ENCODE measurements around the gene PIK3R2.
A peak's percentile ranks its signal among the peaks of the same experiment; 100 is the strongest.
"Not testable (repeated sequence)": the region's sequence is repeated elsewhere in the genome, so short reads cannot be mapped to it uniquely, and the experiment has no call there.

Gene PIK3R2

GRCh38 chr19:18203863-18204393 is 51.0 kb downstream of the PIK3R2 start, which contains the start of gene RAB3A:
Gene RAB3A (minus strand): TSS chr19:18204042. CDS start chr19:18202740, 1,302 bp downstream.
- peak; percentile 100 for DNase-seq (ENCODE audit: low read depth)

GRCh38 chr19:18204394-18205199 is 51.6 kb downstream of the PIK3R2 start:
- DNase-seq (ENCODE audit: low read depth), result no peak

GRCh38 chr19:18205200-18205892 is 52.4 kb downstream of the PIK3R2 start:
- peak; percentile 34 for DNase-seq (ENCODE audit: low read depth)

GRCh38 chr19:18206018-18206417 is 53.1 kb downstream of the PIK3R2 start:
- DNase-seq (ENCODE audit: low read depth), result no peak

- no peak for DNase-seq (ENCODE audit: low read depth)
Measured at GRCh38 chr19:18208098-18208951, 55.4 kb downstream of the PIK3R2 start.

GRCh38 chr19:18209912-18210311 is 56.9 kb downstream of the PIK3R2 start:
- not testable (repeated sequence) for DNase-seq (ENCODE audit: low read depth)

GRCh38 chr19:18211683-18212082 is 58.7 kb downstream of the PIK3R2 start:
- DNase-seq (ENCODE audit: low read depth), result no peak

GRCh38 chr19:18214779-18215433 is 61.9 kb downstream of the PIK3R2 start:
- no peak for DNase-seq (ENCODE audit: low read depth)

GRCh38 chr19:18216789-18217188 is 63.8 kb downstream of the PIK3R2 start:
- DNase-seq (ENCODE audit: low read depth), result no peak

- DNase-seq (ENCODE audit: low read depth), result no peak
Measured at GRCh38 chr19:18218159-18218558, 65.2 kb downstream of the PIK3R2 start.

- DNase-seq (ENCODE audit: low read depth), result no peak
Measured at GRCh38 chr19:18218600-18218999, 65.6 kb downstream of the PIK3R2 start.

Data from non-pigmented ciliary epithelial cell (primary cell).